Cardiac septum (tissue), 1 donor: ENCODE results near the gene SLC43A1. TPM values are rescaled to one million over a fixed set of nuclear protein-coding genes. Genes with fewer than 3 reads are reported as not detected.

ENCODE experiments used
- DNase-seq: peaks from one replicate; pipeline ENCODE4 v3.0.0-alpha.2; 2020; ENCODE audit warnings: low spot score
- intact Hi-C: fragments of 100-400 bp; cut with DNase I; formaldehyde crosslinking; loops from one replicate; pipeline ENCODE4 v1.14.0; 2022
- total RNA-seq: library from RNA; stranded (reverse); fragmentation: NEBNext Ultra II Directional; extraction: Animal tissue kit (Norgen Biotek cat#: 25700); gene quantifications from one replicate; pipeline ENCODE4 v1.2.1, GENCODE V29; 2021
- donor health status: DM: no; HTN: no; CAD: no.

Gene SLC43A1
- total RNA-seq, 1 donor from 2014 or later: 2.0 TPM

GRCh38 chr11:57484141-57484710, 31.3 kb downstream of the SLC43A1 start:
- DNase-seq: no peak
- intact Hi-C loops: no loop called here

GRCh38 chr11:57483562-57483918, 32.0 kb downstream of the SLC43A1 start:
- intact Hi-C loops: no loop called here
- no peak for DNase-seq

DNA sequence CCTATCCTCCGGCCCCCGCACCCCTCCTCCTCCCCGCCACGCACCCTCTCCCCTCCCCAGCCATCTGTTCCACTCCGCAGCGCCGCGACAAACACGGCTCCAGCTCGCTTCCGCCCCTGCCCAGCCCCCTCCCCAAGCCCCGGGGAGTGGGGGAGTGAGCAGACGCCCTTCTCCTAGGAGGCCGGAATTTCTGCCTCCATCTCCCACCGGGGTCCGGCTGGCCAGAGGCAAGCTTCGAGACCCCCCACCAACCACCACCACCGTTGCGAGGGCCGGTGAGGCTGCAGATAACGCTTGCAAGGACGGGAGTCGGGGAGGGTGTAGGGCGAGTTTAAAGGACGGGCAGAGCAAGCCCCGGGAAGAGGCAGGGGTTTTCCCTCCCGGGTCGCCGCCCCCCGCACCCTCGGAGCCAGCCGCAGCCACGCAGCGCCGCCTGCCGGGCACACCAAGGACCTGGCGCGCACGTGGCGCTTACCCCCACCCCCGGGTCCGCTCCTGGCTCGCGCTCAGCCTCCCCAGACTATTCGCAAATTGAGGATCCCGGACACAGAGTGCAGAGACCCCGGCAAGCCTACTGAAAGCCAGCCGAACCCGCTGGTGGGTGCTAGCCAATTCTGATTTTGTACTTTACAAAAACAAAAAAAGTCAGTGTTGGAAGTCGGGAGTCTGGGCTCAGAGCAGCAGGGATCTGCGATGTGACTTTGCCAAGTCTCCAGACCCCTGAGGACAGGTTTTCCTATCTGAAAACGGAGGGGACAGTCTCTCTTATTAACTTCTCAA, 32.5 kb downstream of the SLC43A1 start:
- intact Hi-C loops: no loop called here
- DNase-seq: no peak

DNA sequence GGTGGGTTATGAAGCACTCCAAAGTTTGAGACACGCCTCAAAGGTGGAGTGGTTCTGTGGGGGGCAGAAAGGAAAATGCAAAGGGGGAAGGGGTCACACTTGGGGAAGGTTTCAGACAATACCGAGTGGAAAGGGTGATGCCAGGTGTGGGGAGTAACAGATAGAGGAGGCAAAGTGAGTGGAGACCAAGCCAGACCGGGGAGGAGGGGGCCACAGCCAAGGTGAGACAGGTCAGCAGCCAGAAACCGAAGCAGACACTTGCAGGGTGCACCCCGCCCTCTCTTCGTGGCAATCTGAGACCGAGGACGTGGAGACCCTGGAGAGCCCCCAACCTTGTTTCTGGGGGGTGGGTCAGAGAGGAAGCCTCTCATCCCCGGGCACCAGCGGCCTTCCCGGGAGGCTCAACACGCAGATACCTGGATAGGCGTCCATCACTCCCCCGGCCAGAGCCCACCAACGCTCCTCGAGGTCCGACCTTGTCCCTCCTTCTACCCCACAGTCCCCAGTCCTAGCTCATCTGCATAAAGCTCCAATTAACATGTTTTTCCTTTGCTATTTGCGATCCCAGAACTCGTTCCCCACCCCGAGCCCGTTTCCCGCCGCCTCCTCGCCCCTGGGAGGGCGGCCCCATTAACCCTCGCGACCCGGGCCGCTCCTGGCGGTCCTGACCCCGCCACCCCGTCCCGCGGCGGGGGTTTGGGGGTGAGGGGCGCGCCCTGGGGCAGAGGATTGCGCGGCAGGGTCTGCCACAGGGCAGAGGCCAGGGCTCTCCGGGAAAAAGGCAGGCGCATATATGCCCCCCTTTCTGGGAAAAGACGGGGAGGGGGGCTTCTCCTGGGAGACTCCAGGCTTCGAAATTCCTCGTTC, 33.4 kb downstream of the SLC43A1 start:
- no peak for DNase-seq
- intact Hi-C loops: loop anchor here (2.0 kb wide), 1 partner anchor 135 kb away; no protein-coding TSS in a partner anchor

DNA sequence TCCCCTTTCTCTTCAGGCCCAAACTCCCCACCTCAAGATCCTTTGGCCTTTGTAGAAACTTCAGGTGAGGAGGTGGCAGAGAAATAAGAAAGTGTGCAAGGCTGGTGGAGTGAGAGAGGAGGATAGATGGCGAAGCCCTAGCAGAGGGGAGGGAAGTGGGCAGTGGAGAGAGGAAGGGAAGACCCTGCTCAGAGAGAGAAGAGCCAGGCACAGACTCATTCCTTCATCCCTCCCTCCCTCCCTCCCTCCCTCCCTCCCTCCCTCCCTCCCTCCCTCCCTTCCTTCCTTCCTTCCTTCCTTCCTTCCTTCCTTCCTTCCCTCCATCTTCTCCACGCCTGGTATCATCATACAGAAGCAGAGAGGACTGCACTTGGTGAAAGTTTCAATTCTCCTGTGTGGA, 34.2 kb downstream of the SLC43A1 start:
- intact Hi-C loops: loop anchor here (2.0 kb wide), 1 partner anchor 135 kb away; no protein-coding TSS in a partner anchor
- DNase-seq: no peak

- DNase-seq: no peak
- intact Hi-C loops: loop anchor here (2.0 kb wide), 1 partner anchor 134 kb away; no protein-coding TSS in a partner anchor
These were observed 34.9 kb downstream of the SLC43A1 start for GRCh38 chr11:57480409-57481137.

DNA sequence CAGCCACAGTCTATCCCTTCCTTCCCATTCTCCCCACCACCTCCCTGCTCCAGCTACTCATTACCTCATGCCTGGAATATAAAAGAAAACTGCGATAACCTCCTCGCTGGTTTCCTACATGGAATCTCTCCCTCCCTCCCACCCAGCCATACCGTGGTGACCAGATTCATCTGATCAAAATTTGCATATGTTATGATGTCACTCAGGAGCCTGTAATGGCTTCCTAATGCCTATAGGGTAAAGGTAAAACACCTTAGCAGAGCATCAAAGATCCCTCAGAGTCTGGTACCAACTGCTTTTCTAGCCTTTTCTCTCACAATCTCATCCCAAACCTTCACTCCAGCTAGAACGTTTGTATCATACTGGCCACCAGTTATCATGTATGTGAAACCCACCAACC, 35.6 kb downstream of the SLC43A1 start:
- no peak for DNase-seq
- intact Hi-C loops: loop anchor here (2.0 kb wide), 1 partner anchor 133 kb away; no protein-coding TSS in a partner anchor

- intact Hi-C loops: no loop called here
- DNase-seq: no peak
These were observed 36.4 kb downstream of the SLC43A1 start for GRCh38 chr11:57479021-57479663.

GRCh38 chr11:57477507-57478189, 37.9 kb downstream of the SLC43A1 start:
- intact Hi-C loops: loop anchor here (2.0 kb wide), 1 partner anchor 21 kb away; no protein-coding TSS in a partner anchor
- DNase-seq: no peak

DNA sequence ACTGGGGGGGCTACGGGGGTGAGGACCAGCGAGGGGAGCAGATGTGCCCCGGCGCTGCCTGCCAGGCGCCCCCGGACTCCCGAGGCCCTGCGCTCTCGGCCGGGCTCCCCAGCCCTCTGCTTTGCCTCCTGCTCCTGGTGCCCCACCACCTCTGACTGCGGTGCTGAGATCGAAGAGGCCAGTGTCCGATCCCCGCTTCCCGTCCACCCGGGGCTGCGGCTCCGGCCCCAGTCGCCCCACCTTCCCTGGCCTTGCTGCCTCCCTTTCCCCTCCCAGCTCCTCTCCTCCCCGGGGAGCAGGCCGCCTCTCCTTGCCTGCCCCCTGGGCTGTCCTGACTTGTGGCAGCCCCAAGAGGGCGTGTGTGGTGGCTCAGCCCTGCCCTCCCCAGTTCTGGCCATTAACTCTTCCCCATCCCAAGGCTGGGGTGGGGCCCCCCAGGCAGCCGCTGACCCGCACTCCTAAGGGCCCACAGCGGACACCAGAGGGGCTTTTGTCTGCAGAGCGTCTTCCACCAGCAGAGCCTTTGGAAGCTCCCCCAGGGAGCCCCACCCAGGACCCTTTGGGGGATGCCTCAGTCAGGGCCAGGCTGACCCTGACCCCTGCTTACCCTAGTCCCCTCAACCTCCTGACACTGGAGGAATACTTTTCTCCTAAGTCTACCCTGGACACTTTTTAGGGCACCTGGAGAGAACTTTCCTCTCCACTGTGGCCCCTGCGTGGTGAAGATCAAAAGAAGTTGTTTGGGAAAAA, 38.6 kb downstream of the SLC43A1 start:
- intact Hi-C loops: loop anchor here (2.0 kb wide), 1 partner anchor 20 kb away; no protein-coding TSS in a partner anchor

GRCh38 chr11:57476047-57476756, 39.3 kb downstream of the SLC43A1 start:
- DNase-seq: no peak

More for the DNA sequence above, 38.6 kb downstream of the SLC43A1 start:
- no peak for DNase-seq

DNA sequence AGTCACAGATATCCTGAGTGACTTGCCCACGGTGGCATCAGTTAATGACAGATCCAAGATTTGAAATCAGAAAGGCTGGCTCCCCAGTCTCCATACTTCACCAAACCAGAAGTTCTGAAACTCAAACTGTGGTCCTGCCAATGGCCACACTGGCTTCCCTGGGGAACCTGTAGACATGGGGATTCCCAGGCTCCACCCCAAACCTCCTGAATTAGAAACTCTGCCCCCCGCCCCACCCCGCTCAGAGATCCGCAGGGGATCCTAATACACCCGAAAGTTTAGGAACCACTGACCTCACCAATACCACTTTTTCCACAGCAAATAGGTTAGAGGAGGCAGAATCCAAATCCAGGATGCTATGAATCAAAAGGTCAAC, 39.8 kb downstream of the SLC43A1 start:
- no peak for DNase-seq
- intact Hi-C loops: loop anchor here (2.0 kb wide), 1 partner anchor 19 kb away; no protein-coding TSS in a partner anchor

More at GRCh38 chr11:57476047-57476756, 39.3 kb downstream of the SLC43A1 start:
- intact Hi-C loops: loop anchor here (2.0 kb wide), 1 partner anchor 19 kb away; no protein-coding TSS in a partner anchor

GRCh38 chr11:57475191-57475590, 40.3 kb downstream of the SLC43A1 start:
- DNase-seq: no peak
- intact Hi-C loops: no loop called here

GRCh38 chr11:57474803-57475115, 40.7 kb downstream of the SLC43A1 start:
- DNase-seq: no peak
- intact Hi-C loops: no loop called here

GRCh38 chr11:57474017-57474802, 41.3 kb downstream of the SLC43A1 start:
- intact Hi-C loops: no loop called here
- DNase-seq: no peak

DNA sequence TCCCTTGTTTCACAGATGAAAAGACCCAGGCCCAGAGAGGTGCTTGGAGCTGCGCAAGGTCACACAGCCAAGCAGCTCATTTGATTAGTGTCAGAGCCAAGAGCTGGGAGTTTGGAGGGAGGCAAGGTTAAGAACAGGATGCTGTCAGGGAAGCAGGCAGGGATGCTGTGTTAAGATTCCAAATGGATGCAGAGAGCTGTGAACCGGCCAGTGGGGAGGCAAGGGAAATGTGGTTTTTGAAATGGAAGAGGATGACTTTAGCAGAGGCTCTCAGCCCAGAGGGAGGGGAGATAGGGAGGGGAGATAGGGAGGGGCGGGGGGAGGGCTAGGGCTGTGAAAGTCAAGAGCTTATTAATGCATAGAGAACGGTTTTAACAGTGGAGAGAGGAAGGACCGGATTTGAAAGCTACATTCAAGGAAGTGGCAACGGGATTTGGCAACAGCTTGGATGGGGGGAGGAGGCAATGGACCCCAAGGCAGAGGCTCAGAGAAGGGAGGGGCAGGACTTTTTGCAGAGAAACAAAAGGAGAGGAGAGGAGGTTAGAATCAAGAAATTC, 42.1 kb downstream of the SLC43A1 start:
- DNase-seq: no peak
- intact Hi-C loops: no loop called here
